GM19468 (cell line): Measurements from ENCODE around the gene VWF.

Experiments
- ATAC-seq: cut with Tn5 transposase; IDR thresholded peaks from one replicate; pipeline ENCODE4 v1.9.1; 2021; ENCODE audit warnings: mild to moderate bottlenecking, moderate library complexity, moderate number of reproducible peaks; ENCODE audit not compliant: unreplicated experiment; ENCODE audit errors: extremely low read depth

The VWF gene

GRCh38 chr12:5923751-5924150 is 200.7 kb downstream of the VWF start:
- ATAC-seq = no peak

- no peak for ATAC-seq
Measured at GRCh38 chr12:5923043-5923605, 201.3 kb downstream of the VWF start.

- ATAC-seq = no peak
Measured at GRCh38 chr12:5921966-5922899, 202.2 kb downstream of the VWF start.

DNA sequence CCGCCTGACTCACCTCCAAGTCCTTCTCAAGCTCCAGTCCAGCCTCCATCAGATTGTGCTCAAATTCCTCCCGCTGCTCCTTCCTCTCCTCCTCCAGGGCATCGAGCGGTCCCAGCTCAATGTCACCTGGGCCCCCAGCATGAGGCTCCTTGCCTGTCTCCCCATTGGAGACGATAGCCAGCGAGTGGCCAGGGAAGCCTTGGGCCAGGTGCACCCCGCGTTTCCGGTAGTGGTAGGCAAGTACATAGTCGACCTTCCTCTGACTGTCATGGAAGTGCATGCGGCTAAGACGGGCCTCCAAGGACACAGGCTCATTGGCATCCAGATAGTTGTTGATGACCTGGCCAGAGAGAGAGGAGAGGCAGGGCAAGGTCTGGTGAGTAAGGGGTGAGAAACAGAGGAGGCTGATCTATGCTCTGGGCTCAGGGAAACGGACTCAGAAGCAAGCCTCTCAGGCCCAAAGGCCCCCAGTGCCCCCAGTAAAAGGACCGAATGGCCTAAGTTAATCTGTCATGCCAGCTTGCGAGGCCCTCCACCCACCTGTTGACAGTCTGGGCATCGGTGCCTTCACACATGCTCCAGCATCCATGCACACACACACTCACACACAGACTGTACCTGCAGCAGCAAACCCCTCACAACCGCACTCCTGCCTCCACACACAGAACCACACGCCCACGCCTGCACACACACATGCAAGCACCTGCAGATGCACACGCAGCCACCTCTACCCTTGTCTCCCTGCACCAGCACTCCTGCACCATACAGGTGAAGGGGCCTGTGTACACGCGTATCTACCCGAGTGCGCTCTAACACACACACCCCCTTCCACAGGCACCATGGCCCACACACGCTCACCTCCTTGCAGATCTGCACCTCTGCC is 203.2 kb downstream of the VWF start:
- ATAC-seq = no peak

GRCh38 chr12:5916785-5917290 is 207.6 kb downstream of the VWF start:
- no peak for ATAC-seq

- ATAC-seq = no peak
Measured at GRCh38 chr12:5915511-5915910, 209.0 kb downstream of the VWF start.

DNA sequence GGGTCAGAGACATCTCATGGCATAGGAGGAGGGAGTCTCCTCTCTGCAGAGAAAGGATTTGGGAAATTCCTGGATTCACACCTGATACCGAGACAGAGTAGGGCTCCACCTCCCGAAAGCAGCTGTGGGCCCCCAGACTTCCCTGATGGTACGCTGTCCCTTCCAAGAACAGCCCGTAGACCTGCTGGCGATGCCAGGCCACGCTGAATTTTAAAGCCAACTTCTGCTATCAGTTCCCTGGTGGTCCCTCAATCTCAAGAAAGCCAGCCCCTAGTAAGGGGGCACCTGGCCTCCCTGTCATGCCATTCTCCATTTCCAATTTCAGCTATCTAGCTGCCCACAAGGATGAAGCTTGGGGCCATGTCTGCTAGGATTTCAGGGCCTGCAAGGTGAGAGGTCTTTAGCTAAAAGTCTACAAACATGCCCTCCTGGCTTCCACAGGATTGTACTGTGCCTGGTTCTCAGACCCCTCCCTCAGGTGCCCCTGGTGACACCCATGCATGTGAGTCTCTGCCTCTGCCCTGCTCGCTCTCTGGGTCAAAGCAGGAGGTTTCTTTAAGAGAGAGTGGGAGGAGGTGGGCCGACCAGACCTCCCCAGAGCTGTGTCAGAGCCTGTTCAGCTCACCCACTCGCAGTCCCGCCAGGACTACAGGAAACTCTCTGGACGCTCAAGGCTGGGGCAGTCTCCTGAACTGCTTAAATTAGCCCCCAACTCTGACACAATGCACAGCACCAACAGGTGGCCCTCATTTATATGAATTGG is 209.9 kb downstream of the VWF start:
- ATAC-seq = no peak

- ATAC-seq = no peak
Measured at GRCh38 chr12:5913387-5913786, 211.1 kb downstream of the VWF start.

DNA sequence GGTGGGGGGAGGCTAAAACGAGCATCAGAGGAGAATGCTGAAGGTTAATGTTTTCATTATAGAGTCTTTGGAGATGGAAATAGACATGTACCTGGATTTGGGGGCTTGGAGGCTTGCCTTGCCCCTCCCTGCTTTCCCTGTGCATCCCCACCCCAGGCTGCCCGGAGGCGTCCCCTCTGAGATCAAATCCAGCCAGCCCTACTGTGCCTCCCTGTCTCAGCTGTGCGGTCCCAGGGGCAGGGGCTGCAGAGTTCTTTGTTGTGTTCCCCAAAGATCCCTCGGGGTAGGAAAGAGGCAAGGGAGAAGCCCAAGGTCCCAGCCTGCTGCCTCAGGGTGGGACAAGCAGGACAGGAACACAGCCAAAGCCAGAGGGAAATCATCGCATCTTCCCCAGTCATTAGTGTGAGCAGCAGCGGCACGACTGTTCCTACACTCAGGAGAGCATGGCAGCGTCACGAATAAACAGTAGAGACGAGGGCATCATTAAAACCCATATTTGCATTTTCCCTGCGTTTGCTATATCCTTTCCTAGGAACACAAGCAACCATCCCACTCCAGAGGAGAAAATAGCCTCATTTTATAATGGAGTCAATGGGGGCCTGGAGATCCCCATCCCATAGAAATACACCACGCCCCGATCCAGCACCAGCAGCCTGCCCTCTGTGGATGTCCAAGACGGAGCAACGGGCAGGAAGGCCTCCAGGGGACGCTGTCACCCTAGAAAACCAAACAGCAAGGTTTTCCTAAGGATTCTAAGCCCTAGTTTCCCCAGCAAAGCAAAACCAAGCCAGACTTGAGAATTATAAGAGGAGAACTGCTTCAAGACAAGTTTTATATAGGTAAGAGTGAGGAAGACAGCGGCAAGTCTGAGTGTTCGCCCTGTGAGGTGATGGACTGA is 211.8 kb downstream of the VWF start:
- no peak for ATAC-seq

- ATAC-seq = no peak
Measured at GRCh38 chr12:5912011-5912410, 212.5 kb downstream of the VWF start.

DNA sequence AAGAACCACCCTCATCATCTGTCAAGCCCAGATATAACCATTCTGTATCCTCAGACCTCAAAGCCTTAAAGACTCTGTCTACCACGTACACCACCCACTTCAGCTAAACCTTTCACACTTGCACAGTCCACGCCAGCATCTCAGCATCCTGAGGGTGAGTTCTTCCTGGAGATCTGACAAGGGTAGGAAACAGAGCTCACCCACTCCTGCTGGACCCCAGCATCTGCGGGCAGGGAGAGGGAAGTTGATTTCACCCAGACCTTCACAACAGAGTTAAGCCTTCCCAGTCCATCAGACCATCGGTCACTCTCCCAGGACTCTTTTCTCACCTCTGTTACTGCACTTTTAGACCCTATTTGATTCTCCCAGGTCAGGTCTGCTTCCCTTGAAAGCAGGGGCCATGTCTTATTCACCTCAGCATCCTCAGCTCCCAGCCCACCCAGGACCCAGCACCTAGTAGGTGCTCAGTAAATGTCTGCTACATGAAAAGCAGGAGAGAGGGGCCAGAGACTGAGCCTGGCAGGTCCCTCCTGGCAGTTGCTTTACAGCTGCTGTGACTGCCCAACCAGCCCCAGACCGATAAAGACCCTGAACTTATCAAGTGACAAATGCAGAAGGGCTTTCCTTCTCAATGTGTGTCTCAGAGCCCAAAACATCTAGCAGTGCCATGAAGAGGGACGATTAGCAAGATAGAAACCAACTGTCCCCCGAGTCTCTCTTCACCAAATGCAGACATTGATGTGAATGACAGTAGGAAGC is 213.5 kb downstream of the VWF start:
- no peak for ATAC-seq

GRCh38 chr12:5909560-5909959 is 214.9 kb downstream of the VWF start:
- no peak for ATAC-seq

- no peak for ATAC-seq
Measured at GRCh38 chr12:5908251-5908650, 216.2 kb downstream of the VWF start.

- ATAC-seq = no peak
Measured at GRCh38 chr12:5907807-5908206, 216.7 kb downstream of the VWF start.

GRCh38 chr12:5905757-5906156 is 218.7 kb downstream of the VWF start:
- ATAC-seq = no peak

- no peak for ATAC-seq
Measured at GRCh38 chr12:5904969-5905368, 219.5 kb downstream of the VWF start.

DNA sequence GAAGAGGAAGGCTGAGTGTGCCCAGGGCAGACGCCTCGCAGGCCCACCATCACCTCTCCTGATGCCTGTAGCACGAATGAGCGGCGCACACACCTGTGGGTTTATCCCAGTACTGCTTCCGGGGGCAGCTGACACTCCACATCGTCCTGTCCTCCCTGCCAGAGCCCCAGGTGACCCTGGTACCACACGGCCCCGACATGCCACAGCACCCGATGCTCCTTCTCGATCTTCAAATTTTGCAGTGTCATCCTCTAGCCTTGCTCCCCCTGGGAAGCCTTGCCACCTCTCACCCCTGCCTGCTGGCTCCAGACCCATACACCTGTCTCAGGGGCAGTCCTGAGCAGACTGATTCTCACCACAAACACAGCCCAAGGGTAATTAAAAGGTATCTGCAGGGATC is 220.0 kb downstream of the VWF start:
- ATAC-seq = no peak

DNA sequence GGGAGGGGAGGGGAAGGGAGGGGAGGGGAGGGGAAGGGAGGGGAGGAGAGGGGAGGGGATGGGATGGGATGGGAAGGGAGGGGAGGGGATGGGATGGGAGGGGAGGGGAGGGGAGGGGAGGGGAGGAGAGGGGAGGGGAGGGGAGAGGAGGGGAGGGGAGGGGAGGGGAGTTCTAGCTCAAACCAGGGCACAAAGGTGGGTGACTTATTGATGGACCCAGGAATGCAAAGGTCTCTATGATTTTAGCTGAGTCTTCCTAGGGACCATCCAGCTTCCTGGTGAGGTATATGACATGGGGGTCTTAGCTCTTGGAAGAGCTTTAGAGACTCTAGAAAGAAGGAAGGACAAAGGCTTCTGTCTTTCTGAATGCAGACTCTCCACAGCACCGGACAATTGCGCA is 221.7 kb downstream of the VWF start:
- no peak for ATAC-seq
